ENCODE data around the gene STAT2.
"Not testable (repeated sequence)": the region's sequence is repeated elsewhere in the genome, so short reads cannot be mapped to it uniquely, and the experiment has no call there.

Gene STAT2

GRCh38 chr12:56361487-56362129 is 1.7 kb upstream of the STAT2 start:
- DNase-seq: no peak

- no peak for DNase-seq
Observed at GRCh38 chr12:56358836-56359532, 923 bp downstream of the STAT2 start.

GRCh38 chr12:56351325-56351724 is 8.6 kb downstream of the STAT2 start:
- DNase-seq: no peak

- no peak for DNase-seq
Observed at GRCh38 chr12:56350662-56351061, 9.2 kb downstream of the STAT2 start.

- no peak for DNase-seq
Observed at GRCh38 chr12:56348776-56349175, 11.1 kb downstream of the STAT2 start.

- not testable (repeated sequence) for DNase-seq
Observed at GRCh38 chr12:56347255-56347654, 12.7 kb downstream of the STAT2 start.

- no peak for DNase-seq
Observed at GRCh38 chr12:56346675-56347074, 13.2 kb downstream of the STAT2 start.

GRCh38 chr12:56342290-56342689 is 17.6 kb downstream of the STAT2 start:
- not testable (repeated sequence) for DNase-seq

GRCh38 chr12:56341616-56342015 is 18.3 kb downstream of the STAT2 start:
- no peak for DNase-seq

- no peak for DNase-seq
Observed at GRCh38 chr12:56339158-56339422, 20.8 kb downstream of the STAT2 start.

GRCh38 chr12:56338308-56339157 is 21.4 kb downstream of the STAT2 start, which contains the start of gene IL23A:
Gene IL23A (plus strand): TSS chr12:56338884. CDS start chr12:56339045, 161 bp downstream.
- no peak for DNase-seq

- DNase-seq: no peak
Observed at GRCh38 chr12:56337753-56338251, 22.1 kb downstream of the STAT2 start.

- no peak for DNase-seq
Observed at GRCh38 chr12:56336361-56337167, 23.3 kb downstream of the STAT2 start.

GRCh38 chr12:56335527-56335926 is 24.4 kb downstream of the STAT2 start:
- DNase-seq: not testable (repeated sequence)

- no peak for DNase-seq
Observed at GRCh38 chr12:56334490-56334793, 25.5 kb downstream of the STAT2 start.

GRCh38 chr12:56333679-56334489 is 26.0 kb downstream of the STAT2 start, which contains the start of gene PAN2:
Gene PAN2 (minus strand): TSS chr12:56334000. CDS start chr12:56333094, 906 bp downstream.
- DNase-seq: peak; percentile 68

GRCh38 chr12:56333197-56333678 is 26.7 kb downstream of the STAT2 start:
- no peak for DNase-seq

- DNase-seq: no peak
Observed at GRCh38 chr12:56332512-56333196, 27.3 kb downstream of the STAT2 start.

GRCh38 chr12:56330936-56331490 is 28.9 kb downstream of the STAT2 start:
- DNase-seq: no peak

- no peak for DNase-seq
Observed at GRCh38 chr12:56326533-56326932, 33.4 kb downstream of the STAT2 start.

- DNase-seq: no peak
Observed at GRCh38 chr12:56326126-56326525, 33.8 kb downstream of the STAT2 start.
